ENCODE measurements around the gene CNKSR3. TPM values are rescaled to one million over a fixed set of nuclear protein-coding genes. Genes with fewer than 3 reads are reported as not detected.

Gene CNKSR3
- total RNA-seq, 2 donors from 2014 or later, result 5.9 to 8.0 TPM

- no peaks in the 10 kb centered on the region for H3K9me3 Mint-ChIP-seq
- Histone ChIP-seq H3K9ac (ENCODE audit: extremely low read depth, low read length, poor library complexity, severe bottlenecking) (no peak overlapping the region), H3K27me3 (ENCODE audit: control insufficient read depth, insufficient read depth, low read length, poor library complexity, severe bottlenecking) (no peaks in the 10 kb centered on the region), H3K4me1 (ENCODE audit: control insufficient read depth, insufficient read depth, low read length) (no peaks in the 10 kb centered on the region), H3K9me3 (ENCODE audit: control insufficient read depth, low read length) (no peaks in the 10 kb centered on the region), H3K4me3 (ENCODE audit: low read length) (no peak overlapping the region), H3K27ac (ENCODE audit: low read depth, low read length) (no peak overlapping the region), H3K36me3 (ENCODE audit: control insufficient read depth, insufficient read depth, low read length) (no peaks in the 10 kb centered on the region)
- no peaks in the 10 kb centered on the region for H3K36me3 Mint-ChIP-seq (ENCODE audit: low read depth)
- H3K27me3 Mint-ChIP-seq (ENCODE audit: insufficient read depth), result no peaks in the 10 kb centered on the region
- no peak overlapping the region for H3K4me3 Mint-ChIP-seq
- no peak overlapping the region for H3K27ac Mint-ChIP-seq
- WGBS, 2 experiments (ENCODE audit: insufficient coverage in 1 of 2, insufficient read length in 1 of 2), result 92 to 95% methylated on average over 1 to 5 of the region's 5 CpGs
- no peak for DNase-seq
- H3K4me1 Mint-ChIP-seq, result no peaks in the 10 kb centered on the region
- TF ChIP-seq CTCF (conservative IDR thresholded peaks at IDR 0.05), result no peak
Measured at GRCh38 chr6:154358019-154358545, 152.4 kb downstream of the CNKSR3 start.

GRCh38 chr6:154356690-154357089 is 153.8 kb downstream of the CNKSR3 start, which contains the start of gene IPCEF1:
IPCEF1 (minus strand) TSS chr6:154356803; CDS start chr6:154265947, 90,856 bp downstream.
- 71 to 91% methylated on average over 1 to 3 of the region's 3 CpGs for WGBS, 2 experiments (ENCODE audit: insufficient coverage in 1 of 2, insufficient read length in 1 of 2)
- no peak within 1 kb of the TSS for H3K27ac Mint-ChIP-seq
- peak; percentile 23 for DNase-seq

GRCh38 chr6:154356113-154356512 is 154.4 kb downstream of the CNKSR3 start:
- no peaks in the 10 kb centered on the region for H3K27me3 Mint-ChIP-seq (ENCODE audit: insufficient read depth)
- H3K27ac ChIP-seq (ENCODE audit: low read depth, low read length), result no peak overlapping the region
- H3K36me3 Mint-ChIP-seq (ENCODE audit: low read depth), result no peaks in the 10 kb centered on the region
- no peak overlapping the region for H3K27ac Mint-ChIP-seq
- H3K4me3 Mint-ChIP-seq, result no peak overlapping the region
- H3K27me3 ChIP-seq (ENCODE audit: control insufficient read depth, insufficient read depth, low read length, poor library complexity, severe bottlenecking), result no peaks in the 10 kb centered on the region
- no peaks in the 10 kb centered on the region for H3K36me3 ChIP-seq (ENCODE audit: control insufficient read depth, insufficient read depth, low read length)
- H3K9me3 Mint-ChIP-seq, result no peaks in the 10 kb centered on the region
- no peaks in the 10 kb centered on the region for H3K9me3 ChIP-seq (ENCODE audit: control insufficient read depth, low read length)
- no peak overlapping the region for H3K9ac ChIP-seq (ENCODE audit: extremely low read depth, low read length, poor library complexity, severe bottlenecking)
- H3K4me1 Mint-ChIP-seq, result no peaks in the 10 kb centered on the region
- DNase-seq, result peak; percentile 28
- 79 to 100% methylated on average over 2 of the region's 2 CpGs for whole genome bisulfite sequencing, 2 experiments (ENCODE audit: insufficient coverage in 1 of 2, insufficient read length in 1 of 2)
- no peak overlapping the region for H3K4me3 ChIP-seq (ENCODE audit: low read length)
- no peaks in the 10 kb centered on the region for H3K4me1 ChIP-seq (ENCODE audit: control insufficient read depth, insufficient read depth, low read length)
- TF ChIP-seq CTCF (conservative IDR thresholded peaks at IDR 0.05), result no peak

More at GRCh38 chr6:154356690-154357089, 153.8 kb downstream of the CNKSR3 start, which contains the start of gene IPCEF1:
- H3K27me3 ChIP-seq (ENCODE audit: control insufficient read depth, insufficient read depth, low read length, poor library complexity, severe bottlenecking), result no peaks in the 10 kb centered on the region
- no peak within 1 kb of the TSS for H3K4me3 Mint-ChIP-seq
- H3K36me3 ChIP-seq (ENCODE audit: control insufficient read depth, insufficient read depth, low read length), result no peaks in the 10 kb centered on the region
- H3K4me3 ChIP-seq (ENCODE audit: low read length), result no peak within 1 kb of the TSS
- TF ChIP-seq CTCF (conservative IDR thresholded peaks at IDR 0.05), result no peak
- H3K27me3 Mint-ChIP-seq (ENCODE audit: insufficient read depth), result no peaks in the 10 kb centered on the region
- no peaks in the 10 kb centered on the region for H3K9me3 Mint-ChIP-seq
- H3K27ac ChIP-seq (ENCODE audit: low read depth, low read length), result no peak within 1 kb of the TSS
- no peaks in the 10 kb centered on the region for H3K9me3 ChIP-seq (ENCODE audit: control insufficient read depth, low read length)
- no peaks in the 10 kb centered on the region for H3K4me1 Mint-ChIP-seq
- H3K9ac ChIP-seq (ENCODE audit: extremely low read depth, low read length, poor library complexity, severe bottlenecking), result no peak within 1 kb of the TSS
- H3K36me3 Mint-ChIP-seq (ENCODE audit: low read depth), result no peaks in the 10 kb centered on the region
- no peaks in the 10 kb centered on the region for H3K4me1 ChIP-seq (ENCODE audit: control insufficient read depth, insufficient read depth, low read length)

Data from endodermal cell (in vitro differentiated cells).